UCSD-AML1 (cell line): ENCODE results near the gene CEL.
"Not testable (repeated sequence)": the region's sequence is repeated elsewhere in the genome, so short reads cannot be mapped to it uniquely, and the experiment has no call there.

ENCODE experiments used
- DNase-seq: peaks from one replicate; lab custom pipeline; 2025; ENCODE audit not compliant: unreplicated experiment; lab: John Stamatoyannopoulos, UW

The CEL gene

DNA sequence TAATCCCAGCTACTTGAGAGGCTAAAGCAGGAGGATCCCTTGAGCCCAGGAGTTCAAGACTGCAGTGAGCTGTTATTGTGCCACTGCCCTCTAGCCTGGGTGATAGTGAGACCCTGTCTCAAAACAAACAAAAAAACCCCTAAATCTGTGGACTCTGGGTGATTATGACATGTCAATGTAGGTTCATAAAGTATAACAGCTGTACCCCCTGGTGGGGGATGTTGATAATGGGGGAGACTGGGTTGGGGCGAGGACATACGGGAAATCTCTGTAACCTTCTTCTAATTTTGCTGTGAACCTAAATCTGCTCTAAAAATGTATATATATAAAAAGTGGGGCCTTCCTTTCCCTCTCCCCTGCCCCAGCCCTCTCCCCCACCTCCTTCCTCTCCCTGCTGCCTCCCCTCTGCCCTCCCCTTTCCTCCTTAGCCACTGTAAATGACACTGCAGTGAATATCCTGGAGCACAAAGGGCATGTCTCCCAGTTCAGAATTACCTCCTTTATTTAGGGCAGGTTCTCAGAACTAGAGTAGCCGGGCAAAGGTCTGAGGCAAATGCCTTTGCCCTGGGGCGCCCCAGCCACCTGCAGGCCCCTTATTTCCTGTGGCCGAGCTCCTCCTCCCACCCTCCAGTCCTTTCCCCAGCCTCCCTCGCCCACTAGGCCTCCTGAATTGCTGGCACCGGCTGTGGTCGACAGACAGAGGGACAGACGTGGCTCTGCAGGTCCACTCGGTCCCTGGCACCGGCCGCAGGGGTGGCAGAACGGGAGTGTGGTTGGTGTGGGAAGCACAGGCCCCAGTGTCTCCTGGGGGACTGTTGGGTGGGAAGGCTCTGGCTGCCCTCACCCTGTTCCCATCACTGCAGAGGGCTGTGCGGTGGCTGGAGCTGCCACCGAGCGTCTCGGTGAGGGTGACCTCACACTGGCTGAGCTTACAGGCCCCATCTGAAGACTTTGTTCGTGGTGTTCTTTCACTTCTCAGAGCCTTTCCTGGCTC lies 19.3 kb downstream of the CEL start:
- not testable (repeated sequence) for DNase-seq

DNA sequence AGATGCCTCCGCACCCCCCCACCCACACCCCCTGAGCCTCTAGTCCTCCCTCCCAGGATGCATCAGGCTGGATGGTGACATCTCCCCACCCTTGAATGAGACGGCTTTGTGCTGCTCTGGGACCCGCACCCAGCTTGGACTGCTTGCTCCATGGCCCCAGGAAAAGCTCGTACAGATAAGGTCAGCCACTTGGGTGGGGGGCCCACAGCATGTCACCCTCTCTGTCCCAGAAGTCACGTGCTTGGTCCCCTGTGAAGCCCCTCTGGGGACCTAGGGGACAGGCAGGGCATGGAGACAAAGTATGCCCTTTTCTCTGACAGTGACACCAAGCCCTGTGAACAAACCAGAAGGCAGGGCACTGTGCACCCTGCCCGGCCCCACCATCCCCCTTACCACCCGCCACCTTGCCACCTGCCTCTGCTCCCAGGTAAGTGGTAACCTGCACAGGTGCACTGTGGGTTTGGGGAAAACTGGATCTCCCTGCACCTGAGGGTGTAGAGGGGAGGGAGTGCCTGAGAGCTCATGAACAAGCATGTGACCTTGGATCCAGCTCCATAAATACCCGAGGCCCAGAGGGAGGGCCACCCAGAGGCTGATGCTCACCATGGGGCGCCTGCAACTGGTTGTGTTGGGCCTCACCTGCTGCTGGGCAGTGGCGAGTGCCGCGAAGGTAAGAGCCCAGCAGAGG lies 20.3 kb downstream of the CEL start:
- DNase-seq, result not testable (repeated sequence)

DNA sequence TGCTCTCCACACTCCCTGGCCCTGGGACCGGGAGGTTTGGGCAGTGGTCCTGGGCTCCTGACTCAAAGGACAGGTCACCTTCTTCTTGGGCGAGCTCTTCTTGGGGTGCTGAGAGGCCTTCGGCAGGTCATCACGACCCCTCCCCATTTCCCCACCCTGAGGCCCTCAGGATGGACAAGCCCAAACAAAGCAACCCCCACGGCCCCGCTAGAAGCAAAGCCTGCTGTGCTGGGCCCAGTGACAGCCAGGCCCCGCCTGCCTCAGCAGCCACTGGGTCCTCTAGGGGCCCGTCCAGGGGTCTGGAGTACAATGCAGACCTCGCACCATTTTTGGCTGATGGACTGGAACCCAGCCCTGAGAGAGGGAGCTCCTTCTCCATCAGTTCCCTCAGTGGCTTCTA lies 21.9 kb downstream of the CEL start:
- not testable (repeated sequence) for DNase-seq

DNA sequence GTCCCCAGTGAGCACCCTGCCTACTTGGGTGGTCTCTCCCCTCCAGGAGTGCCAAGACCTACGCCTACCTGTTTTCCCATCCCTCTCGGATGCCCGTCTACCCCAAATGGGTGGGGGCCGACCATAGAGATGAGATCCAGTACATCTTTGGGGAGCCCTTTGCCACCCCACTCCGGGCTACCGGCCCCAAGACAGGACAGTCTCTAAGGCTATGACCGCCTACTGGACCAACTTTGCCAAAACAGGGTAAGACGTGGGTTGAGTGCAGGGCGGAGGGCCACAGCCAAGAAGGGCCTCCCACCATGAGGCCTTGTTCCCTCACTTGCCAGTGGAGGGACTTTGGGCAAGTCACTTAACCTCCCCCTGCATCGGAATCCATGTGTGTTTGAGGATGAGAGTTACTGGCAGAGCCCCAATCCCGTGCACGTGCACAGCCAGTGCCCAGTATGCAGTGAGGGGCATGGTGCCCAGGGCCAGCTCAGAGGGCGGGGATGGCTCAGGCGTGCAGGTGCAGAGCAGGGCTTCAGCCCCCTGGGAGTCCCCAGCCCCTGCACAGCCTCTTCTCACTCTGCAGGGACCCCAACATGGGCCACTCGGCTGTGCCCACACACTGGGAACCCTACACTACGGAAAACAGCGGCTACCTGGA lies 24.6 kb downstream of the CEL start:
- DNase-seq, result not testable (repeated sequence)

DNA sequence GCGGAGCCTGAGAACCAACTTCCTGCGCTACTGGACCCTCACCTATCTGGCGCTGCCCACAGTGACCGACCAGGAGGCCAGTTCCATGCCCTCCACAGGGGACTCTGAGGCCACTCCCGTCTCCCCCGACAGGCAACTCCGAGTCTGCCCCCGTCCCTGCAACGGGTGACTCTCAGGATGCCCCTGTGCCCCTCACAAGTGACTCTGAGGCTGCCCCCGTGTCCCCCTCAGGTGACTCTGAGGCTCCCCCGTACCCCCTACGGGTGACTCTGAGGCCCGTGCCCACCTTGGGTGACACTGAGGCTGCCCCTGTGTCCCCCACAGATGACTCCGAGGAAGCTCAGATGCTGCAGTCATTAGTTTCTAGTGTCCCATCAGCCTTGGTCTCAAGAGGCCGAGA lies 25.1 kb downstream of the CEL start:
- no peak for DNase-seq

DNA sequence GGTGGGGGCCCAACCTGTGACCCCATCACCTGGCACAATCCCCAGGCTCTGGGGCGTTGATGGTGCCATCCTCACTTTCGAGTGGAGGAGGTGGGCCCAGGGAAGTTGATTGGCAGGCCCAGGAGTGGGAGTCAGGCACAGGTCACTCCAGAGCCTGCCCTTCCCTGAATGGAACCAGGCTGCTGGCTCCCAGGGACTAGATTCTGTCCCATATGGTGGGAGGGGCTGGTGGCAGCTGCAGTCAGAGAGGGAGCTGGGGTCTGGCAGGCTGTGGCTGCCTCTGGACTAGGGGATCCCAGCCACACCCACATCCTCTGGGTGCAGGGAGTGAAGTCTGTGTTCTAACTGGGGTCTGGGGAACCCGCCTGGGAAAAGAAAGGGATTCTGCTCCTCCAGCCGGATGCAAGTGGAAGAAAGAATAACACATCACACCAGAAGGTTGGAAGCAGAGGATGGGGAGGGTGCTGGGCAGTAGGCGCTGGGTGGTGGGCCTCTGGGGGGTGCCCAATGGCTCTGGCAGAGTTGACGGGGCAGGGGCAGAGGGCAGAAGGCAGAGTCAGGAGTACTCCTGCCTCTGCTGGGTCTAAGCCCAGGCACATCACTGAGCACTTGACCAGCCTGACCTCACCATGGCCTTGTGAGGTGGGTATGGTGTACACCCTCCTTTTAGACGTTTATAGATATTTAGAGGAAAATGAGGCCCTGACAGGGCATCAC lies 25.8 kb downstream of the CEL start:
- DNase-seq, result no peak

DNA sequence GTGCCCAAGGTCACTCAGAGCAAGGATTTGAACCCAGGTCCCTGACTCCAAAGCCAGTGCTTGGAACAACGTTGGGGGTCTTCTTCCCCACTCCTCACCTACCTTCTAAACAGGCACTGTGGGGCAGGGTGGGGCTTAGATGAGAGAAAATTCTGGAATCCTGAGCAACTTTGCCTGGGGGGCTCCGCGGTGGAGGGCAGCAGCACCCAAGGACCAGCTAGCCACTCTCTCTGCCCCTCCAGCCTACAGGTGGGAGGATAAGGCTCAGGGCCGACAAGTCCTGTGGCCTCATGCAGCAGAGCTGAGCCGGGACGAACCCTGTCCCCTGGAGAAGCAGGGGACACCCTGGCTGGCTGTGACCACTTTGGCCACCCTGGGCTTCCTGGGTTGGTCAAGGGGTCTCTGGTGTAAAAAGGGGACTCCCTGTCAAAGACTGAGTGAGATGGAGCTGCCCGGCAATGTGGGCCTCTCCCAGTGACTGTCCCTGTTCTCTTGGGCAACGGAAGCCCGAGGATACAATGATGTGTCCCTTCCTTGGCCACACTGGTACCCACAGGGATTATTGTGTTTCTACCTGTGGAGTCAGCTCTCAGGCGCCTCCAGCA lies 26.5 kb downstream of the CEL start:
- no peak for DNase-seq

DNA sequence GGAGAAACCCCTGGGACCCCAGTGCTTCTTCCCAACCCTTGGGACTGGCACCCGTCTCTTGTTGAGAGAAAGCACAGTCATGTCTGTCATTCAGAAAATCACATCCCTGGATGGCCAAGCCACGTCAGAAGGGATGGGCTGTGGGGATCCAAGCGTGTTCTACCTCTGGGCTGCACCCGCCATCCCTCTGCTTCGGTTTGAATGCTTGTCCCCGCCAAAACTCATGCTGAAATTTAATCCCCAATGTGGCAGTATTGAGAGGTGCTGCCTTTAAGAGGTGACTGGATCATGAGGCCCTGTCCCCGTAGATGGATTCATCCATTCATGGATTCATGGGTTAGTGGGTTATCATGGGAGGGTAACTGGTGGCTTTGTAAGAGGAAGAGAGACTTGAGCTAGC lies 27.0 kb downstream of the CEL start:
- DNase-seq, result no peak

DNA sequence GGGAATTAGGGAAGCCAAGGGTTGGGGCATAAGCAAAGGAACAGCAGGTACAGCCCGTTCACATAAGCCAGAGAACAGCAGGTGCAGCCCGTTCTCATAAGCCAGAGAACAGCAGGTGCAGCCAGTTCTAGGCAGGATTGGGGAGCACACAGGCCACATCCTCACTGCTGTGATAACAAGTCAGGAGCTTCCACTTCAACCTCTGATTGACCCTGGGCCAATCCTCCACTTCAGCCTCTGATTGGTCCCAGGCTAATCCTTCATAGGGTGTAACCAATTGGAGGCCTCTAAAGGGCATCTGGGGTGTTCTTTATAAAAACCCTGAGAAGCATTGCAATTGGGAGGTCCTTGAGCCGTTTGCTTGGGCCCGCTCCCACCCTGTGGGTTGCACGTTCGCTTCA lies 27.5 kb downstream of the CEL start:
- DNase-seq, result no peak

DNA sequence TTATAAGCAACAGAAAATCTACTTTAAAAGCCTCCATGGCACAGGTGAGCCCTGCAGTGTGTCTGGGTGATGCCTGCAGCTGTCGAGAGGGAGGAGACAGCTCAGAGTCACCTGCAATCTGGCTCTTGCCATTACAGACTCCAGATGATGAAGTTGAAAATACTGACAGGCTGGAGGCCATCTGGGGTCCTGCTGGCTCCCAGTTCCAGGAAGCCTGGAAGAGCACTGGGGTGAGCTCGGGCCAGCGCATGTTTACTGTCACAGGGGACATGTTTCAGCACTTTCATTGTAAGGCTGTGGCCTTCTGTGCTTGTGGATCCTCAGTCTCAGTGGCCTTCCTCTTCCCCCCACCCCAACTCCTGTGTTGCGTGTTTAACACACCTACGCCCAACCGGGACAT lies 28.4 kb downstream of the CEL start:
- DNase-seq, result no peak

DNA sequence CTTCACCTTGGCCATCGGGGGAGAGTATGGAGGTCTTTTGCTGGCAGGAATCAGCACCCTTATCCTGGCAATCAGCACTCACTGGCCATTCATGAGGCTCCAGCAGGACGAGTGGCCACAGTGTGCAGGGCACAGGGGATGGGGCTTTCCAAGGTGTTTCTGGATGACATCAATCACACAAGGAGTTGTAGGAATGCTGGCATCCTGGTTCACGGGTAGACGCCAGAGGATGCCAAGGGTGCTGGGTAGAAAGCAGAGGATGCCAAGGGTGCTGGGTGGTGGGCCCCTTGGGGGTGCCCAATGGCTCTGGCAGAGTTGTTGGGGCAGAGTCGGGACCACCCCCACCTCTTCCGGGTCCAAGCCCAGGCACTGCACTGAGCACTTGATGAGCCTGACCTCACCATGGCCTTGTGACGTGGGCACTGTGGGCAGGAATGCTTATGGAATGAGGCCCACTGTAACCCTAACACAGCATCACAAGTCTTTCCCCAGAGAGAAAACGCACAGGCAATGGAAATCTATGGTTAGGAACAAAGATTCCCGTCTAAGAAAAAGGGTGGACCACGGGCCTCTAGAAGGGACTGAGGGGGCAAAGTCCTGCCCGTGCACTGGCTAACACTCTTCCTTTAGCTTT lies 29.1 kb downstream of the CEL start:
- no peak for DNase-seq

DNA sequence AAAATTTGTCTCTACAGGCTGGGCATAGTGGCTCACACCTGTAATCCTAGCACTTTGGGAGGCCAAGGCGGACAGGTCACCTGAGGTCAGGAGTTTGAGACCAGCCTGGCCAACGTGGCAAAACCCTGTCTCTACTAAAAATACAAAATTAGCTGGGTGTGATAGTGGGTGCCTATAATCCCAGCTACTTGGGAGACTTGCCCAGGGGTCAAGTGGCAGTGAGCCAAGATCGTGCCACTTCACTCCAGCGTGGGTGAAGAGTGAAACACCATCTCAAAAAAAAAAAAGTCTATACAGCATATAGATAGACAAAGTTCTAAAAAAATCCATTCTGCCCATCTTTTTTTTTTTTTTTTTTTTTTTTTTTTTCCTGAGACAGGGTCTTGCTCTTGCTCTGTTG lies 32.6 kb downstream of the CEL start:
- DNase-seq, result not testable (repeated sequence)

DNA sequence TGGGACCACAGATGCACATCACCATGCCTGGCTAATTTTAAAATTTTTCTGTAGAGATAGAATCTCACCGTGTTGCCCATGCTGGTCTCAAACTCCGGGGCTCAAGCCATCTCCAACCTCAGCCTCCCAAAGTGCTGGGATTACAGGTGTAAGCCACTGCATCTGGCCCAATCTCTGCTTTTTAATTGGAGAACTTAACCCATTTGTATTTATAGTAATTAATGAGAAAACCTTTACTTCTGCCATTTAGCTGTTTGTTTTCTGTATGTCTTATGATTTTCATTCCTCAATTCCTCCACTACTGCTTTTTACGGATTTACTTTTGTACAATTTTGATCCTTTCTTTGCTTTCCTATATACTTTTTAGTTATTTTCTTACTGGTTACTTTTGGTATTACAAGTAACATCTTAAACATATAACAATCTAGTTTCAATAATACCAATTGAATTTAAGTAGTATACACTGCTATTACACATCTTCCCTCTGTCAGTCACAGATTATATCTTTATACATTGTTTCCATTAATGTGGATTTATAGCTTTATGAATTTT lies 33.1 kb downstream of the CEL start:
- DNase-seq, result no peak

DNA sequence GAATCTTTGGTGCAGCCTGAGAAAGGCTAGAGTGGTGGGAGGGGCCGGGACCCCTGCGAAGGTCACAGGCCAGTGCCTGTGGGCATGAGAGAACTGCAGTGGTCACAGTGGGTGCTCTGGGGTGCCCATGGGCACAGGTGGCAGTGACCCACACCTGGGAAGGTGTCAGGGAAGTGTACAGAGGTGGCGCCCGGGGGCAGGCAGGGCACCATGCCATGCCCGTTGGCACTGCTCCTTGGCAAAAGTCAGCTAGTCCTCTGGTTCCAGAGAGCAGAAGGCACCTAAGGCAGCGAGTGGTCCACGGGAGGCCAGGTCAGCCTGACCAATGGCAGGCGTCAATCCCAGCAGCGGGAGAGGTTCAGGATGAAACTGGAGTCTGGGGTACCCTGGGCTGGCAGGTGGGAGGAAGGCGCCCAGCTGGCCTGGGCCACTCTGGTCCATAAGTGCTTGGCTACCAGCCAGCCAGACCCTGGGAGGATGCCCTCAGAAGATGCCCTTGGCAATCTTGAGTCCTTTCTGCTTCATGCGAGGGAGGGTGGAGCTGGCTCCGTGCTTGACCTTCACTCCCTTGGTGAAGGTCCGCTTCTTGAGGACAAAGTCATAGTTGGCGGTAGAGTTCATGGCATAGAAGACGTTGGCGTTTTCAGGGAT lies 36.4 kb downstream of the CEL start:
- DNase-seq, result no peak

DNA sequence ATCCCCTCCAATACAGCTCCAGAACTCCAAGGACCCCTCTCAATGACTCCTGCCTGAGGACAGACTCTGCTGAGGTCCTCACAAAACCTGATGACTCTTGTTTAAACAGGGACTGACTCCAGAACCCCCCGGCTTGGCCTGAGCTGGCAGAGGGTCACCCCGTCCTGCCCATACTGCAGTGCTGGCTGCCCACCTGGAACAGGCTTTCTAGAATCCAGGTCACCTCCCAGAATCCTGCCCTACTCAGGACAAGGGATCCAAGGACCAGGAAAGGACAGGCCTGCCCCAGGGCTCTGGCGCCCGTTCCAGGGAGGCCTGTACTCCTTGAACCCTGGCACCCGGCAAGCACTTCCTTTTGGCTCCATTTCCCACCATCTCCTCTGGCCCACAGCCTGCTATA lies 37.1 kb downstream of the CEL start:
- no peak for DNase-seq

DNA sequence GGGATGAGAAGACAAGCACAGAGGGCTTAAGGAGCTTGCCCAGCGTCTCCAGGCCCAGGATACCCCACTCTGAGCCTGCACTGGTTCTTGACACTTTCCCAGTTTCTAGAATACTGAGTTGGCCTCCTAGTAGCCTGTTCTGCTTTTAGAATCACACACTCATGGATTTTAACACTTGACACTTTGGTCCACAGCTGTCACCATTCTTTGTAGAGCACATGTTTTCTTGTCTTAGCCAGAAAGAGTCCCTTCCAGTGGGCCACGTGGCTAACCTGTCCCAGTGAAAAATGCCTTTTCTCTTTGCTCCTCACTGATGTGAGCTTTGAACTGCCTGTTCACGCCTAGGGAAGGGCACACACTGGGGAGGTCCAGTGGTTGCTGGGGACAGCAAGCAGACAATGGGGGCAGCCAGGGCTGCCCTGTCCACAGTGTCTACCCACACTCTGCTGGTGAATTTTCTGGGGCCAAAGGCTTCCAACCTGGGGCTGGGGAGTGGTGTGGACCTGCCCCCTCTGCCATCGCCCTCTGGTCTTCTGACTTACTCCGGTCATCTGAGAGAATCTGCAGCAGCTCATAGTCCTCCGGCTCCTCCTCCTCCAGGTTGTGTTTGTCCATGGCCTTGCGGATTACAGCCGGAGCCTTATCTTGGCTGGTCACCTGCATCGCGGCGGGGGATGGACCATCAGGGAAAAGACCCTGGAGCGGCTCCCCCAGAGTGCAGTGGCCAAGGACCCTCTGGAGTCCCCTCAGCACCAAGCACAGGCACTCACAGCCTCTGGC lies 38.1 kb downstream of the CEL start:
- DNase-seq, result no peak

DNA sequence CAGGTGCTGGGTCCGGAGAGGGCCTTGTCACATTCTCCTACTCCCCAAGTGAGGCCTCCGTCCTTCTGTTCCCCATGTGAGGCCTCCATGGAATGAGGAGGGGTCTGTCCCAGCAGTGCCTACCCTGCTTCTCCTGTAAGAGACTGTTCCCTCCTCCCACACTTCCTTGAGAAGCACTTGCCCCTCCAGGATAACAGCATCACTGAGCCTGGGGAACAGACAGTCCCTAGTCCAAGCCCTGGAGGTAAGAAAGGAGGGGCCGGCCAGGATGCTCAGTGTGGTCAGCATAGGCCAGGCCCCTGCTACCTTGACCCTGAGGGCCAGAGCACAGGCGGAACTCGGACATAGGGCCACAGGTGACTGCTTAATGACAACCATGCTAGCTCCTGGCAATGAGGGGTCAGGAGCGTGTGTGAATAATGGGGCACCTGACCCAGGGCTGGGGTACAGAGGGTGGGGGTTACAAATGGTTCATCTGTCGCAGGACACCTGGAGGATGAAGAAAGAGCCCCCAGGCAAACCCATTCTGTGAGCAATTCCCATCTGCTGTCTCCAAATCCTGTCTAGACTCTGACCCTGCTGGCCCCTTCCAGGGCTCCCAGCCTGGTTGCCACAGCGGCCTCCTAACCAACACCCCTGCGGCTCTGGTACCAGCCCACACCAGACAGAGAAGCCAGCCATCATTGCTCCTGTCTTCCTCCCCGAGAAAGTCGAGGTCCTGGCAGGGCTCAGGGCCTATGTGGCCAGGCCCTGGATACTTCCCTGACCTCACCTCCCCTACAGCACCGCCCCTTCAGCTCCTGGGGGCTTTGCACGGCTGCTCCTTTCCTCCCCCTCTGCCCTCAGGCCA lies 39.0 kb downstream of the CEL start:
- no peak for DNase-seq
